HG03139 (cell line): ENCODE results near the gene NMB.
"Not testable (repeated sequence)": the region's sequence is repeated elsewhere in the genome, so short reads cannot be mapped to it uniquely, and the experiment has no call there.

Experiments
- ATAC-seq: cut with Tn5 transposase; IDR thresholded peaks from one replicate; pipeline ENCODE4 v1.9.1; 2021; ENCODE audit not compliant: unreplicated experiment

The NMB gene, protein sequence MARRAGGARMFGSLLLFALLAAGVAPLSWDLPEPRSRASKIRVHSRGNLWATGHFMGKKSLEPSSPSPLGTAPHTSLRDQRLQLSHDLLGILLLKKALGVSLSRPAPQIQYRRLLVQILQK

GRCh38 chr15:84658080-84658787, at the start of gene NMB:
TSS of gene NMB (minus strand) at chr15:84658199. CDS start at chr15:84658152, 47 bp downstream.
- peak; percentile 47 for ATAC-seq

DNA sequence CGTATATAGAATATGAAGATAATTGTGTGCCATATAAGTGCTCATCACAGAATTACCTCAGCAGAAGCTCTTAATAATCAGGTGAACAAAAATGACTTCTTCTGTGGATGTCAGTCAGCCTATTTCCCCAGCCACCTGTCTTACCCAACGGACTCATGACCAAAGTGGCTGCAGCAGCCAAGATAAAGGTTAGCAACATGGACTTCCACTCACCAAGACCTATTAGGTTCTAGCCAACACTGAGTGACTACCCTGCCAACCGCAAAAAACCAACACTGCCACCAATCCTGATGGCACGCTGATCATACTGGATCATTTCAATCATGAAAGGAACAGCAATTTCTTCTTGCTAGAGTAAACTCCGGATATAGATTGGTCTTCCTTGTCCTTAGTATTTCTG, 45.8 kb upstream of the NMB start:
- ATAC-seq: no peak

GRCh38 chr15:84702961-84703482, 45.0 kb upstream of the NMB start:
- no peak for ATAC-seq

GRCh38 chr15:84699538-84700191, 41.7 kb upstream of the NMB start:
- ATAC-seq: no peak

DNA sequence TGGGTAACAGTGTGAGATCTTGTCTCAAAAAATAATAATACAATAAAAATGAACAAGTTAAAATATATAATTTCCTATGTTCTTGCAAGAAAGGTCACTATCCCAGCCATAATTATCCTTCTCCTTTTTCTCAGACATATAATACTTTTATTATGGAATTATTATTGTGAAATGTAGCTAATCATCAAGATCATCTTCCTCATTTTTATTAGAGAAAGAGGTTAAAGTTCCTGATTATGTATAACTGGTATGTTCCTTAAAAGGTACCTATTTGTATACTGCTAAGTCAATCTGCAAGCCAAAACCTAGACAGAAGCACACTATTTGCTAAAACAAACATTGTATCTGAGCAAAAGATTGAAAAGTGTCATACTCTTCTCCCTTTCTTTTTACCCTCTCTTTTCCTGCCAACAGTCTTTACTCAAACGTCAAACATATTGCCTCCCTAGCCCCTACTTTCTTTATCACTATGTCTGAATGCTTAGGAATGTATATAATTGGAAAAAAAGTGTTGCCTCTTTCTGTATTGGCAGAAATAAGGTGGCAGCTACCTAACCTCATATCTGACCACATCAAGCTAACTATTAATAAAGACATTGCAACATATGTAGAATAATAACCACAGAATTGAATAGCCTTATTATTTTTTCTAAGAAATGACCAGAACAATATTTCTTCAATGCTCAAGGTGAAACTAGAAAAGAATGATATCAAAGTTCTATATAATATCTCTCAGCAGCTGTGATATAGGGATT, 39.4 kb upstream of the NMB start:
- no peak for ATAC-seq

DNA sequence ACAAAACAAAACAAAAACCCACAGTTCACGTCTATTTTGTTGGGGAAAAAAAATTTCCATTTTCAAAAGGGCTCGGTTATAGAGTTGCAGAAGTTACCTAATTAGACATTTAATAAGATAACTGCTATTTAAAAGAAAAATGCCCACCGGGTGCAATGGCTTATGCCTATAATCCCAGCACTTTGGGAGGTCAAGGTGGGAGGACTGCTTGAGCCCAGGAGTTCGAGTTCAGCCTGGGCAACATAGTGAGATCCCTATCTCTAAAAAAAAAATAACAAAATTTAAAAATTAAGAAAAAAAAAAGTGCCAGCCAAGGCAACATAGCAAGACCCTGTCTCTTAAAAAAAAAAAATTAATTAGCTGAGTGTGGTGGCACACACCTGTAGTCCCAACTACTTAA, 38.8 kb upstream of the NMB start:
- no peak for ATAC-seq

DNA sequence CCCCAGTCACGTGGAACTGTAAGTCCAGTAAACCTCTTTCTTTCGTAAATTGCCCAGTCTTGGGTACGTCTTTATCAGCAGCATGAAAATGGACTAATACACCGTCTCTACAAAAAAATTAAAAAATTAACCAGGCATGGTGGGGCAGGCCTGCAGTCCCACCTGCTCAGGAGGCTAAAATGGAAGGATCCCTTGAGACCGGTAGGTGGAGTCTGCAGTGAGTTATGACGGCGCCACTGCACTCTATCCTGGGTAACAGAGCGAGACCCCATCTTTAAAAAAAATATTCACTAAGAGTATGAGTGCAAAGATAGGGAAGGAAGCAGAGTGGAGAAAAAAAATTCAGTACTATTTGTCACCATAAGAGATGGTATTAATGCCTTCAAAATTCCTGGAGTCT, 32.3 kb upstream of the NMB start:
- no peak for ATAC-seq

DNA sequence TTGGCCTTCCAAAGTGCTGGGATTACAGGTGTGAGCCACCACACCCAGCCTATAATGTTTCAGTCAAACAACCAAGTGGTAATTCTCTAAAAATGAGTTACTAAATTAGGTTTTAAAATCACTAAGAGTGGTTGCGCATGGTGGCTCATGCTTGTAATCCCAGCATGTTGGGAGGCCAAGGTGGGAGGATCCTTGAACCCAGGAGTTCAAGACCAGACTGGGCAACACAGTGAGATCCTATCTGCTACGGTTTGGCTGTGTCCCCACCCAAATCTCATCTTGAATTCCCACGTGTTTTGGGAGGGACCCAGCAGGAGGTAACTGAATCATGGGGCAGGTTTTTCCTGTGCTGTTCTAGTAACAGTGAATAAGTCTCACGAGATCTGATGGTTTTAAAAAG, 31.9 kb upstream of the NMB start:
- ATAC-seq: no peak

GRCh38 chr15:84686446-84686845, 28.4 kb upstream of the NMB start:
- ATAC-seq: not testable (repeated sequence)

- ATAC-seq: no peak
These were observed 27.3 kb upstream of the NMB start for GRCh38 chr15:84685304-84685703.

DNA sequence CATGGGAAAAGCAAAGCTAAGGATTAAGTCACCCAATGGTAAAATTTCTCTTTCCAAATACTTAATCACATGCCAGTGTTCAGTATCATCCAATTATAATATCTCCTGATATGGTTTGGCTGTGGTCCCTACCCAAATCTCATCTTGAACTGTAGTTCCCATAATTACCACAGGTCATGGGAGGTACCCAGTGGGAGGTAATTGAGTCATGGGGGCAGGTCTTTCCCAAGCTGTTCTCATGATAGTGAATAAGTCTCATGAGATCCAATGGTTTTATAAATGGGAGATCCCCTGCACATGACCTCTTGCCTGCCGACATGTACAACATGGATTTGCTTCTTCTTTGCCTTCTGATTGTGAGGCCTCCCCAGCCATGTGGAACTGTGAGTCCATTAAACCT, 26.1 kb upstream of the NMB start:
- no peak for ATAC-seq

GRCh38 chr15:84681831-84682230, 23.8 kb upstream of the NMB start:
- no peak for ATAC-seq

DNA sequence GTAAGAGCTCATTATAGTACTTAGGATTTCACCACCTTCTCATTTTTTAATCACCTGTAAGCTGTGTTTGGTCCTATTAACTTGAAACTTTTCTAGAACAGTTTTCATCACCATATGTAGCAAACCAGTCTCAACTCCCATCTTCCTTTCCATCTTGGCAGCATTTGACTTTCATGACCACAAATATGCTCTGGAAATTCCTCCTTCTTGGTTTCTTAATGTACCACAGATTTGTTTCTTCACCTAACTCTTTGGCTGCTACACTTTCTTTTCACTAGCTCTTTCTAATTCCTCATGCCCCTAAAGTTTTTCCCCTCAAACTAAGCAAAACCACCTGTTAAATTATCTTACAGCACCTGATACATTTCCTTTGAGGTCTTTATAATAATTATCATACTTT, 13.2 kb upstream of the NMB start:
- no peak for ATAC-seq

DNA sequence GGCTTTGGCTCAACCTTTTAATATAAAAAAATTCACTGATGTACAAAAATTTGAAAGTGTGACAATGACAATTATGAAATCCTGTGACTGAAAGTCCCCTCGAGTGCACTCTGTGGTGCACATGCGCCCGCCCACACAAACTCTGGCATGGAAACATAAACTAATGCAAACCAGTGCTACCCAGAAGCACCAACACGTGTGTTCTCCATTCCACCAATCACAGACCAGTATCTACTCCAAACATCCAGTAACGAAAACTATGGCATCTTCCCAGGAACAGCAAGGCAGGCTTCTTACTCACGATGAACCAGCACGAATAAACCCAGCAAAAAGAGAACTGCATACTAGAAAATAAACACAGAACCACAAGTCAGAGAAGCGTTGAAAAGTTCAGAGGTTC, 11.7 kb upstream of the NMB start:
- ATAC-seq: no peak

- no peak for ATAC-seq
These were observed 10.4 kb upstream of the NMB start for GRCh38 chr15:84668221-84668982.

GRCh38 chr15:84666373-84666772, 8.4 kb upstream of the NMB start:
- no peak for ATAC-seq

GRCh38 chr15:84661001-84661400, 3.0 kb upstream of the NMB start:
- no peak for ATAC-seq

GRCh38 chr15:84659904-84660781, 2.1 kb upstream of the NMB start:
- no peak for ATAC-seq

GRCh38 chr15:84658788-84659411, 901 bp upstream of the NMB start:
- ATAC-seq: no peak

DNA sequence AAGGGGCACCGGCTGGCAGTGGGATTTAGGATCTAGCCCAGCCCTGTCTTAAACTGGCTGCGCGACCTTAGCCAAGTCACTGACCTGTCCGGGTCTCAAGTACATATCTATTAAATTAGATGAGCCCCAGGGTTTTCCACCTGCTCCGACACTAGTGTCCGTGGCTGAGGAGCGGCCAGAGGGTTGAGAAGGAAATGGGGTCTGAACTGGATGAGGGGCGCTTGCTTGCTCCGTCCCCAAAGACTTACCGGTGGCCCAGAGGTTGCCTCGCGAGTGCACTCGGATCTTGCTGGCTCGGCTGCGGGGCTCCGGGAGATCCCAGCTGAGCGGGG, 285 bp downstream of the NMB start:
- ATAC-seq: no peak
